ENCODE results near the gene PRSS22.

The PRSS22 gene

DNA sequence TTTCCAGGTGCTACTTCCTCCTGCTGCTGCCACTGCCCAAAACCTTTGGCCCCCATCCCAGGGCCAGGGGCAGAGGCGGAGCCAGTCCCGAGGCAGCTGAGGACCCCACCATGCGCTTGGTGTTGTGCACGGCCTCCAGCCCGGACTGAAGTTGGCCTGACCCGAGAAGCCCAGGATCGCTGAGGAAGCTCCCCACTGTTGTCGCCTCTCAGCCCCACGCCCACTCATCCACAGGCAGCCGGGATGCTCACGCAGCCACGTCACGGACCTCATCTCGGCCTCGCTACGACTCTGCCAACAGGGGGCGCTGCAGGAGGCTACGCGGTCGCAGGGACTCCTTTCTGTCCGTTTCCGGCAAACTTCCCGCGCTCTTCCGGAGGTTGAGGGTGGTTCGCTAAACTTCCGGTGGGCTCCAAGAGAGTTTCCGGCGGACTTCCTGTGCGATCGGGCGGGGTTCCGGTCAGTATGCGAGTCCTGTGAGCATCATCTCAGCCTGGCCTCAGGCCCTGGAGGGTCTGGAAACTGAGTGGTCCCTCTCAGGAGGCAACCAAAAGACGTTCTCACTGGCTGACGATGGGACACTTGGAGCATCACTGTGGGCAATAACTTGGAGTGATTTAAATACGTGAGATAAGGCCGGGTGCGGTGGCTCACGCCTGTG lies 15.5 kb downstream of the PRSS22 start:
- peak; percentile 34 for DNase-seq (ENCODE audit: low read depth)

DNA sequence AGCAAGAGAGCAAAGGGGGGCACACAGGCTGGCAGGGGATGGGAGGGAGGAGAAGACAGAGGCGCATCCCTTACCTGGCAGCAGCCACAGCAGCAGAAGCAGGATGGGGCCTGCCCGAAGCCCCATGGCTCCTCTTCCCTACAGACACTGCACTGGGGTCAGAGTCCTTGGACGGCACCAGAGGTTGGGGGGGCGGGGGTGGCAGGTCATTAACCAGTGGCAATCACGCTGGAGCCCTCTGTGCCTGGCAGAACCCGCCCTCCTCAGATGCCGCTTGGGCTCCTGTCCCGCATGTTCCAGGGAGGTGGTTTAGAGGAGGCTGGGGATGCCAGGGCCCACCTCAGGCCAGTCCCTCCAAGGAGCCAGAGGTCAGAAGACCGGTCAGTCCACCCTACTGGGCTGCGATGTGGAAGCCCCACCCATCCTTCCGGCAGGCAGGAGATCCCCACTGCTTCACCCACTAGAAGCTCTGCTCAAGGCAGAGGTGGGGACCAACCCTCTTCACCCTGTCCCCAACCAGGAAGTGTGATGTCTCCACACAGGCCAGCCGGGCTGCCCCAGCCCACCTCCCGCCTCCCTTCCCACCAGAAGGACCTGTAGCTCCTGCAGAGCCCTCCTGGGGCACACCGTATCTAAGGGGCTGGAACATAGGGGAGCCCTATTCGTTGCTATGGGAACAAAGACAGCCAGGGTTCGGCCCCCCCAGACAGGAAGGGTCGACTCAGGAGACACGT lies 16.2 kb downstream of the PRSS22 start:
- TF ChIP-seq POLR2A (IDR thresholded peaks at IDR 0.05; ENCODE audit: extremely low read depth, insufficient read length) (no peak), MYC (IDR thresholded peaks at IDR 0.05; ENCODE audit: low read depth, low read length) (no peak)
- TF ChIP-seq, protein P1, sequence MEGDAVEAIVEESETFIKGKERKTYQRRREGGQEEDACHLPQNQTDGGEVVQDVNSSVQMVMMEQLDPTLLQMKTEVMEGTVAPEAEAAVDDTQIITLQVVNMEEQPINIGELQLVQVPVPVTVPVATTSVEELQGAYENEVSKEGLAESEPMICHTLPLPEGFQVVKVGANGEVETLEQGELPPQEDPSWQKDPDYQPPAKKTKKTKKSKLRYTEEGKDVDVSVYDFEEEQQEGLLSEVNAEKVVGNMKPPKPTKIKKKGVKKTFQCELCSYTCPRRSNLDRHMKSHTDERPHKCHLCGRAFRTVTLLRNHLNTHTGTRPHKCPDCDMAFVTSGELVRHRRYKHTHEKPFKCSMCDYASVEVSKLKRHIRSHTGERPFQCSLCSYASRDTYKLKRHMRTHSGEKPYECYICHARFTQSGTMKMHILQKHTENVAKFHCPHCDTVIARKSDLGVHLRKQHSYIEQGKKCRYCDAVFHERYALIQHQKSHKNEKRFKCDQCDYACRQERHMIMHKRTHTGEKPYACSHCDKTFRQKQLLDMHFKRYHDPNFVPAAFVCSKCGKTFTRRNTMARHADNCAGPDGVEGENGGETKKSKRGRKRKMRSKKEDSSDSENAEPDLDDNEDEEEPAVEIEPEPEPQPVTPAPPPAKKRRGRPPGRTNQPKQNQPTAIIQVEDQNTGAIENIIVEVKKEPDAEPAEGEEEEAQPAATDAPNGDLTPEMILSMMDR (IDR thresholded peaks at IDR 0.05; ENCODE audit: low read depth, low read length), result no peak
- TF ChIP-seq, protein P2, sequence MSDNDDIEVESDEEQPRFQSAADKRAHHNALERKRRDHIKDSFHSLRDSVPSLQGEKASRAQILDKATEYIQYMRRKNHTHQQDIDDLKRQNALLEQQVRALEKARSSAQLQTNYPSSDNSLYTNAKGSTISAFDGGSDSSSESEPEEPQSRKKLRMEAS (IDR thresholded peaks at IDR 0.05; ENCODE audit: low read depth, low read length), result no peak
- H3K4me3 ChIP-seq (ENCODE audit: low read depth, low read length), result no peak overlapping the region
- DNase-seq (ENCODE audit: low read depth), result no peak

More for the DNA sequence above, 15.5 kb downstream of the PRSS22 start:
- TF ChIP-seq, protein P2 (IDR thresholded peaks at IDR 0.05; ENCODE audit: low read depth, low read length), result no peak
- TF ChIP-seq, protein P1 (IDR thresholded peaks at IDR 0.05; ENCODE audit: low read depth, low read length), result peak; percentile 52
- H3K4me3 ChIP-seq (ENCODE audit: low read depth, low read length), result no peak overlapping the region

DNA sequence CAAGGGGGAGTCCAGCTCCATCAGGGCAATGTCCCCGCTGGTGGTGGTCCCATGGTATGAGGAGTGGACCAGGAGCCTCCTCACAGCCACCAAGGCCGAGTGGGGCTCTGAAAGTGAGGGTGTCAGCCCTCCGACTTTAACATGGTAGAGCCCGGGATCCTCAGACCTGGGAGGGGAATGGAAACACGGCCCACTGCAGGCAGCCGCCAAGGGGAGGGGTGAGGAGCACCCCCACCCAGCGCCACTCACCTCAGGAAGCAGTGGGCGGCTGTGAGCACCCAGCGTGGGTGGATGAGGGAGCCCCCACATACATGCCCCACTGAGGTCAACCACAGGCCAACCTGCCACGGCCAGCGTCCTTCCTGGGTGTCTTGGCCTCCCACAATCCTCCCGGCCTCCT lies 17.1 kb downstream of the PRSS22 start:
- no peak for DNase-seq (ENCODE audit: low read depth)
- TF ChIP-seq, protein P1 (IDR thresholded peaks at IDR 0.05; ENCODE audit: low read depth, low read length), result no peak
- TF ChIP-seq, protein P2 (IDR thresholded peaks at IDR 0.05; ENCODE audit: low read depth, low read length), result no peak
- TF ChIP-seq MYC (IDR thresholded peaks at IDR 0.05; ENCODE audit: low read depth, low read length) (no peak), POLR2A (IDR thresholded peaks at IDR 0.05; ENCODE audit: extremely low read depth, insufficient read length) (no peak)
- no peak overlapping the region for H3K4me3 ChIP-seq (ENCODE audit: low read depth, low read length)

DNA sequence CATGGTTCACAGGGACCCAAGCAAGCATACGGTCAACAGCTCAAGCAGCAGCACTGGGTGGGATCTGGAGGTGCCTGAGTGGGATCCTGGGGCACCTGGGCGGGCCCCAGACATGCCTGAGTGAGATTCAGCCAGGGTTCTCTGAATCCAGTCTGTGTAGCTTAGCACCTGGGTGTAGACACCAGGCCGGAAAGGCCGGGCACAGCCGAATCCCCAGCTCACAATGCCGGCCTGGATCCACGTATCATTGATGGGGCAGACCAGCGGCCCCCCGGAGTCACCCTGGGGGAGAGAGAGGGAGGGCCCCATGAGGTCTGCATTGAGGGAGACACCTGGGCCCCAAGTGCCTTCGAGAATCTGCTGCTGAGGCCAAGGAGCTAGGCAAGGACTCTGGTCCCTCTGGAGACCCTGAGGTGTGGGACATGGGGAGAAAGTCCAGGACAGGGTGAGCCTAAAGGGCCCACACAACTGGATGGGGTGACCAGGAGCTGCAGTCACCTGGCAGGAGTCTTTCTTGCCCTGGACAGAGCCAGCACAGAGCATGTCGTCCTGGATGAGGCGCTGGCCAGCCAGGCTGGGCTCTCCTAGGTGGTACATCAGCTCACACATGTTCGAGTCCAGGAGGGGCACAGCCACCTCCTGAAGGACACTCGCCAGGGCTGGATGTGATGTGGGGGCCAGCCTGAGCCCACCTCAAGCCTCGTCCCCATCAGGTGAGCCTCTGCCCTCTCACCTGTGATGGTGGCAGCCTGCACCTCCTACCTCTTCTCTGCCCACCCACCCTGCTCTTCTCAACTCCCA lies 18.1 kb downstream of the PRSS22 start:
- TF ChIP-seq, protein P1 (IDR thresholded peaks at IDR 0.05; ENCODE audit: low read depth, low read length), result no peak
- TF ChIP-seq POLR2A (IDR thresholded peaks at IDR 0.05; ENCODE audit: extremely low read depth, insufficient read length) (no peak), MYC (IDR thresholded peaks at IDR 0.05; ENCODE audit: low read depth, low read length) (no peak)
- TF ChIP-seq, protein P2 (IDR thresholded peaks at IDR 0.05; ENCODE audit: low read depth, low read length), result no peak
- no peak overlapping the region for H3K4me3 ChIP-seq (ENCODE audit: low read depth, low read length)

DNA sequence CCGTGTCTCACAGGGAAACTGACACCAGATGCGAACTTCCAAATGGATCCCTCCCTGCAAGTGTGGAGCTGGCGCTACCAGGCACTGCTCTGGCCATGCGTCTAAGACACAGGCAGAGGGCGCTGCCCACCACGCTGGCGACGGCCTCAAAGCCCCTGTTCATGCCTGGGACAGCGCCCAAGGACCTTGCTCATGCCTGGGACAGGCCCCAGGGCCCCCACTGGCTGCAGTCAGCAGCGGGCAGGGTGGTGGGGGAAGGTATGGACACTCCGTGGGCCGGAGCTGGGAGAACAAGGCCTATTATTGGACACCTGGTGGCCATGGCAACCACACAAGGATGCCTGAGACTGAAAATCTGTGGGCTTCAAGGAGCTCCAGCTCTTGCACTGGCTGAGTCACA lies 19.0 kb downstream of the PRSS22 start:
- peak; percentile 74 for DNase-seq (ENCODE audit: low read depth)
- no peak overlapping the region for H3K4me3 ChIP-seq (ENCODE audit: low read depth, low read length)
- TF ChIP-seq, protein P2 (IDR thresholded peaks at IDR 0.05; ENCODE audit: low read depth, low read length), result peak; percentile 62; the same call in 1 of the 2 replicates
- TF ChIP-seq POLR2A (IDR thresholded peaks at IDR 0.05; ENCODE audit: extremely low read depth, insufficient read length) (no peak), MYC (IDR thresholded peaks at IDR 0.05; ENCODE audit: low read depth, low read length) (0 out of 2 replicates have a peak, but pooled peaks have one; percentile 12)
- TF ChIP-seq, protein P1 (IDR thresholded peaks at IDR 0.05; ENCODE audit: low read depth, low read length), result peak; percentile 90

More for the DNA sequence above, 18.1 kb downstream of the PRSS22 start:
- no peak for DNase-seq (ENCODE audit: low read depth)

Measured in NB4 (cell line).